GM12892 (cell line): ENCODE results near the gene OVOL2.

Experiments used
- POLR2A ChIP-seq: IDR thresholded peaks from 2 replicates; pipeline ENCODE4 v1.6.1; 2011; ENCODE audit warnings: low read depth, low read length, control low read depth
- POLR2AphosphoS5 ChIP-seq: IDR thresholded peaks from 2 replicates; pipeline ENCODE4 v1.6.1; 2011; ENCODE audit warnings: low read depth, low read length, control low read depth
- TAF1 ChIP-seq: IDR thresholded peaks from 2 replicates; pipeline ENCODE4 v1.6.1; 2011; ENCODE audit warnings: low read depth, mild to moderate bottlenecking, control low read depth, low read length, borderline replicate concordance

DNA sequence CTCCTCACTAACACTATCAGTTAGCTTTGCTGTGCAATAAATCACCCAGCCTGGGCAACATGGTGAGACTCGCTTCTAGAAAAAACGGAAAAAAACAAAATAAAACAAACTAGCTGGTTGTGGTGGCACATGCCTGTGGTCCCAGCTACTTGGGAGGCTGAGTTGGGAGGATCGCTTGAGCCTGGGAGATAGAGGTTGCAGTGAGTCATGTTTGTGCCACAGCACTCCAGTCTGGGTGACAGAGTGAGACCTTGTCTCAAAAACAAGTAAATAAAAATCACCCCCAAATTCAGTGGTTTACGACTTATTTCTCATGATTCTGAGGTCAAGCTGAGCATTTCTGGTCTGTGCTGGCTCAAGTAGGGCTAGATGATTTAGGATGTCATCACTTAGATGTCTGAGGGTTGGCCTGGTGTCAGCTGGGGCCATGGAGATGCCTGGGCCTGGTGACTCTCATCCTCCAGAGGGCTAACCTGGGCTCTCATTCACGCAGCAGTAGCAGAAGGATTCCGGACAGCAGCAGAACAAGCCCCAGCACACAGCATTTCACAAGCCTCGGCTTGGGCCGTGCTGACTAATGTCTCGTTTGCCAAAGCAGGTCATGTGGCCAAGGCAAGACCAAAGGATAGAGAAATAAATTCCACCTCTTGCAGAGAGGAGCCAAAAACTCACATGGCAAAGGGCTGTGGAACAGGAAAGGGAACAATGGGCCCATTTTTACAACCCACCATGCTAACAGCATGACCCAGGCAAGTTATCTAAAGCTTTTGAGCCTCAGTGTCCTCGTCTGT is 56.4 kb downstream of the OVOL2 start:
- TF ChIP-seq POLR2AphosphoS5, result no peak
- TF ChIP-seq POLR2A, result no peak
- no peak for TF ChIP-seq TAF1
